Panc1 (cell line): ENCODE measurements around the gene ADAMTS15. TPM values are rescaled to one million over a fixed set of nuclear protein-coding genes. Genes with fewer than 3 reads are reported as not detected.

Source experiments
- ATAC-seq: fragments of 200-7000 bp; cut with Tn5 transposase; 2 replicates; pipeline ENCODE4 v1.9.1; 2020; ENCODE audit warnings: mild to moderate bottlenecking, moderate library complexity
- BruUV-seq: library from RNA; stranded (reverse); fragments of 400-500 nt; replicated peaks from 2 replicates; lab custom pipeline; 2021; lab: Mats Ljungman, UMichigan
- CTCF ChIA-PET: fragments of 300-600 bp; sonication (Branson Sonifier 250); formaldehyde crosslinking; loops from one replicate; lab custom pipeline; 2022; ENCODE audit warnings: antibody characterized with exemption; lab: Charles Lee
- POLR2A ChIA-PET: fragments of 300-600 bp; sonication (Branson Sonifier 250); formaldehyde crosslinking; loops from one replicate; lab custom pipeline; 2022; ENCODE audit warnings: antibody characterized with exemption; lab: Charles Lee
- DNase-seq: peaks from one replicate; pipeline ENCODE4 v3.0.0-alpha.2; 2010; ENCODE audit warnings: low read depth, low spot score
- H3K27ac ChIP-seq: 2 replicates; pipeline ENCODE4 v1.5.1; 2011; ENCODE audit warnings: mild to moderate bottlenecking, low read length, inconsistent platforms
- H3K27me3 ChIP-seq: fragments of 200-500 bp; sonication (Bioruptor generic); 2 replicates; pipeline ENCODE4 v1.6.0; 2014; ENCODE audit warnings: low read length, inconsistent platforms; ENCODE audit not compliant: control insufficient read depth, insufficient read depth
- H3K36me3 ChIP-seq: fragments of 200-500 bp; sonication (Bioruptor generic); 2 replicates; pipeline ENCODE4 v1.5.1; 2014; ENCODE audit warnings: inconsistent platforms, mild to moderate bottlenecking, low read length, moderate library complexity; ENCODE audit not compliant: control insufficient read depth, insufficient read depth
- H3K4me1 ChIP-seq: 2 replicates; pipeline ENCODE4 v1.5.1; 2011; ENCODE audit warnings: inconsistent platforms, mild to moderate bottlenecking, low read length, moderate library complexity; ENCODE audit not compliant: control insufficient read depth, insufficient read depth
- H3K4me3 ChIP-seq, 2 experiments: 2 replicates each; pipeline ENCODE4 v1.5.1; 2011 to 2012; ENCODE audit warnings: low read depth in 2 of 2, low read length in 2 of 2, mild to moderate bottlenecking in 2 of 2, inconsistent platforms in 1 of 2, moderate library complexity in 1 of 2
- H3K9me3 ChIP-seq: fragments of 200-500 bp; sonication (Bioruptor generic); 2 replicates; pipeline ENCODE4 v1.5.1; 2014; ENCODE audit warnings: low read depth, mild to moderate bottlenecking, inconsistent platforms, low read length, moderate library complexity; ENCODE audit not compliant: control insufficient read depth, insufficient read depth
- CTCF ChIP-seq: fragments of 450-650 bp; IDR thresholded peaks from 2 replicates; pipeline ENCODE4 v1.5.1; 2017; ENCODE audit warnings: mild to moderate bottlenecking
- POLR2AphosphoS5 ChIP-seq: IDR thresholded peaks from 2 replicates; pipeline ENCODE4 v1.6.1; 2012; ENCODE audit warnings: mild to moderate bottlenecking, low read depth, low read length, moderate library complexity
- SIN3A ChIP-seq: IDR thresholded peaks from 2 replicates; pipeline ENCODE4 v1.6.1; 2012; ENCODE audit warnings: low read depth, mild to moderate bottlenecking, low read length, moderate library complexity, borderline replicate concordance; ENCODE audit not compliant: insufficient read depth
- TCF7L2 ChIP-seq: IDR thresholded peaks from 2 replicates; pipeline ENCODE4 v1.6.1; 2011; ENCODE audit warnings: mild to moderate bottlenecking, low read depth, low read length, inconsistent platforms
- in situ Hi-C: cut with HindIII; loops from 2 replicates; pipeline ENCODE4 v1.10.0; 2016; ENCODE audit warnings: low sequenced_read_pairs, low pct_unique_long_range_greater_than_20kb
- intact Hi-C: fragments of 100-400 bp; cut with micrococcal nuclease; formaldehyde crosslinking; loops from one replicate; pipeline ENCODE4 v1.10.0; 2022; ENCODE audit not compliant: unreplicated experiment
- total RNA-seq: library from RNA; stranded (reverse); gene quantifications from one replicate; pipeline ENCODE4 v1.2.1, GENCODE V29; 2021; ENCODE audit not compliant: unreplicated experiment
- TF ChIP-seq, protein P1 (sequence below), 2 experiments: IDR thresholded peaks; 2 replicates each; pipeline ENCODE4 v1.6.1; 2011 to 2012; ENCODE audit warnings: low read depth in 2 of 2, control low read depth in 1 of 2, low read length in 1 of 2, mild to moderate bottlenecking in 1 of 2, moderate library complexity in 1 of 2; ENCODE audit not compliant: insufficient read depth in 1 of 2

ADAMTS15 gene
- total RNA-seq, 1 experiment from 2014 or later, result 39.9 TPM

- Histone ChIP-seq H3K4me1 (0 out of 2 replicates have a peak, but pooled peaks cover 9% of the 10 kb centered on the region), H3K36me3 (no peaks in the 10 kb centered on the region), H3K9me3 (no peaks in the 10 kb centered on the region), H3K4me3 (no peak overlapping the region), H3K27ac (no peak overlapping the region), H3K27me3 (peaks cover 35% of the 10 kb centered on the region)
- ChIA-PET CTCF (interaction anchor here (1.0 to 1.5 kb wide), 2 partner anchors 435 to 468 kb away, joined by 3 read pairs; no protein-coding TSS in a partner anchor), POLR2A (no interaction called here)
- in situ Hi-C loops (no loop called here), intact Hi-C loops (loop anchor here (2.0 kb wide), 1 partner anchor 214 kb away; no protein-coding TSS in a partner anchor)
- no TSS peak for BruUV-seq
- ATAC-seq, result no peak
- TF ChIP-seq CTCF (no peak), TCF7L2 (no peak), POLR2AphosphoS5 (no peak), SIN3A (no peak)
- TF ChIP-seq, protein P1, sequence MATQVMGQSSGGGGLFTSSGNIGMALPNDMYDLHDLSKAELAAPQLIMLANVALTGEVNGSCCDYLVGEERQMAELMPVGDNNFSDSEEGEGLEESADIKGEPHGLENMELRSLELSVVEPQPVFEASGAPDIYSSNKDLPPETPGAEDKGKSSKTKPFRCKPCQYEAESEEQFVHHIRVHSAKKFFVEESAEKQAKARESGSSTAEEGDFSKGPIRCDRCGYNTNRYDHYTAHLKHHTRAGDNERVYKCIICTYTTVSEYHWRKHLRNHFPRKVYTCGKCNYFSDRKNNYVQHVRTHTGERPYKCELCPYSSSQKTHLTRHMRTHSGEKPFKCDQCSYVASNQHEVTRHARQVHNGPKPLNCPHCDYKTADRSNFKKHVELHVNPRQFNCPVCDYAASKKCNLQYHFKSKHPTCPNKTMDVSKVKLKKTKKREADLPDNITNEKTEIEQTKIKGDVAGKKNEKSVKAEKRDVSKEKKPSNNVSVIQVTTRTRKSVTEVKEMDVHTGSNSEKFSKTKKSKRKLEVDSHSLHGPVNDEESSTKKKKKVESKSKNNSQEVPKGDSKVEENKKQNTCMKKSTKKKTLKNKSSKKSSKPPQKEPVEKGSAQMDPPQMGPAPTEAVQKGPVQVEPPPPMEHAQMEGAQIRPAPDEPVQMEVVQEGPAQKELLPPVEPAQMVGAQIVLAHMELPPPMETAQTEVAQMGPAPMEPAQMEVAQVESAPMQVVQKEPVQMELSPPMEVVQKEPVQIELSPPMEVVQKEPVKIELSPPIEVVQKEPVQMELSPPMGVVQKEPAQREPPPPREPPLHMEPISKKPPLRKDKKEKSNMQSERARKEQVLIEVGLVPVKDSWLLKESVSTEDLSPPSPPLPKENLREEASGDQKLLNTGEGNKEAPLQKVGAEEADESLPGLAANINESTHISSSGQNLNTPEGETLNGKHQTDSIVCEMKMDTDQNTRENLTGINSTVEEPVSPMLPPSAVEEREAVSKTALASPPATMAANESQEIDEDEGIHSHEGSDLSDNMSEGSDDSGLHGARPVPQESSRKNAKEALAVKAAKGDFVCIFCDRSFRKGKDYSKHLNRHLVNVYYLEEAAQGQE (IDR thresholded peaks at IDR 0.05; ENCODE audit: insufficient read depth in 1 of 2, low read depth in 2 of 2, low read length in 1 of 2), result no peak
- no peak for DNase-seq
Measured at GRCh38 chr11:130426837-130427341, 21.6 kb upstream of the ADAMTS15 start.

GRCh38 chr11:130427581-130428315, 20.7 kb upstream of the ADAMTS15 start:
- H3K9me3 ChIP-seq, result no peaks in the 10 kb centered on the region
- TF ChIP-seq, protein P1 (IDR thresholded peaks at IDR 0.05; ENCODE audit: insufficient read depth in 1 of 2, low read depth in 2 of 2, low read length in 1 of 2), result no peak
- TF ChIP-seq CTCF (no peak; the same call in 1 of the 2 replicates), SIN3A (no peak), TCF7L2 (no peak), POLR2AphosphoS5 (no peak)
- peaks cover 35% of the 10 kb centered on the region for H3K27me3 ChIP-seq
- H3K36me3 ChIP-seq, result no peaks in the 10 kb centered on the region
- ChIA-PET POLR2A (no interaction called here), CTCF (interaction anchor here (0.6 to 2.0 kb wide), 2 partner anchors 434 to 487 kb away, joined by 5 to 6 read pairs; no protein-coding TSS in a partner anchor)
- BruUV-seq, result no TSS peak
- ATAC-seq, result peak; percentile 52
- intact Hi-C loops (loop anchor here (2.0 kb wide), 1 partner anchor 215 kb away; no protein-coding TSS in a partner anchor), in situ Hi-C loops (no loop called here)
- H3K27ac ChIP-seq, result no peak overlapping the region
- peak overlapping the region; percentile 22 to 37 for H3K4me3 ChIP-seq
- DNase-seq, result no peak
- H3K4me1 ChIP-seq, result 0 out of 2 replicates have a peak, but pooled peaks cover 9% of the 10 kb centered on the region
